Esophagus squamous epithelium (tissue), 5 donors: ENCODE data around the gene SKI. TPM values are rescaled to one million over a fixed set of nuclear protein-coding genes. Genes with fewer than 3 reads are reported as not detected.
A peak's percentile ranks its signal among the peaks of the same experiment; 100 is the strongest.

Experiments used
- DNase-seq: peaks from one replicate; lab custom pipeline; 2025; lab: John Stamatoyannopoulos, UW
- H3K27ac ChIP-seq, 4 donors: fragments of 200-600 bp; sonication (generic); one replicate each; pipeline ENCODE4 v1.5.1; 2016 to 2019; ENCODE audit warnings: mild to moderate bottlenecking in 1 of 4
- H3K27me3 ChIP-seq, 4 donors: fragments of 200-600 bp; sonication (generic); 1 replicate in 3 of 4; 2 replicates in 1 of 4; pipeline versions ENCODE4 v1.5.1 to v1.6.0; 2017 to 2021; ENCODE audit warnings: antibody characterized with exemption in 1 of 4
- H3K36me3 ChIP-seq, 3 donors: fragments of 200-600 bp; sonication (generic); one replicate each; pipeline ENCODE4 v1.5.1; 2016 to 2019
- H3K4me1 ChIP-seq, 3 donors: fragments of 200-600 bp; sonication (generic); one replicate each; pipeline ENCODE4 v1.5.1; 2017 to 2019
- H3K4me3 ChIP-seq, 4 donors: fragments of 200-600 bp; sonication (generic); 1 replicate in 3 of 4; 2 replicates in 1 of 4; pipeline ENCODE4 v1.5.1; 2016 to 2019; ENCODE audit warnings: mild to moderate bottlenecking in 2 of 4, moderate library complexity in 1 of 4
- H3K9me3 ChIP-seq, 3 donors: fragments of 200-600 bp; sonication (generic); one replicate each; pipeline ENCODE4 v1.5.1; 2016 to 2019
- POLR2A ChIP-seq, 4 donors: fragments of 450-650 bp; IDR thresholded peaks; one replicate each; pipeline ENCODE4 v1.6.1; 2017; ENCODE audit warnings: antibody characterized with exemption in 4 of 4, mild to moderate bottlenecking in 4 of 4, moderate library complexity in 3 of 4
- WGBS, 2 donors: methylation state at CpG; one replicate each; pipeline ENCODE4 v1.1.5; 2018; 5-methylcytosine and 5-hydroxymethylcytosine counted together
- intact Hi-C: fragments of 100-400 bp; cut with DNase I; formaldehyde crosslinking; loops from one replicate; pipeline ENCODE4 v1.15.0; 2022
- total RNA-seq, 4 donors: library from RNA; depleted of rRNA; stranded (reverse); fragments of >200 nt; gene quantifications; one replicate each; pipeline ENCODE4 v1.1.0, GENCODE V29; 2016
- TF ChIP-seq, protein P1 (sequence below), 6 experiments: fragments of 450-650 bp in 4 of 6; fragments of 200-600 bp in 2 of 6; sonication (generic) in 2 of 6; IDR thresholded peaks; one replicate each; pipeline ENCODE4 v1.5.1; 2016 to 2019; ENCODE audit warnings: antibody characterized with exemption in 6 of 6, mild to moderate bottlenecking in 4 of 6, moderate library complexity in 4 of 6
- donor health status: DM: yes; HTN: yes; CAD: no.

The SKI gene
- total RNA-seq, 4 donors from 2014 or later: 18.2 to 38.8 (median 25.2) TPM

DNA sequence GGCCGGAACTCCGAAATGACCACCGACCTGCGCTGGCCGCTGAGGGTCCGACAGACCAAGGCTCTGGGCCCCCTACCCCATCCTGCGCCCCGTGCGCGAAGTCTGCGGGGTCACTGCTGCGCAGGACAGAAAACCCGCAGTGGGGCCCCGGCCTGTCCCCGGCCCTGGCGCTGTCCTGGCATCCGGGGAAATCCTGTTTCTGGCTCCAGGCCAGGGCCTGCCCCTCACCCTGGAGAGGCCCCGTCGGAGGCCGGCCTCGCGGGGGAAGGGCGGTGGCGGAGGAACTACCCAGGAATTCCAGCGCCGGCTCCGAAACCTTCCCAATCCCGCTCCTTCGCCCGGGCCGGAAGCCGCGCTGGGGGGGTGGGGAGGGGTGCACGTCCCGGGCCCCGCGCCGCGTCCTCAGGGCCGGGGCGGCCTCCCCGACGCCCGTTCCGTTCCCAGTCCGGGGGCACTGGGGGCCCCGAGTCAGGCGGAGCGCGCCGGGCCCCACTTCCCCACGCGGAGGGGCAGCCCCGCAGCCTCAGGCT lies 86.2 kb downstream of the SKI start:
- Histone ChIP-seq H3K36me3 (peaks cover 0 to 12% (median 0%) of the 10 kb centered on the region in 3 donors), H3K4me1 (peaks cover 34 to 89% (median 48%) of the 10 kb centered on the region in 3 donors), H3K27me3 (peaks cover 0 to 9% (median 0%) of the 10 kb centered on the region in 4 donors), H3K4me3 (peak overlapping the region; percentile 43 to 76 (median 62)), H3K27ac (peak overlapping the region; percentile 62 to 92 (median 84)), H3K9me3 (no peaks in the 10 kb centered on the region)
- no peak for DNase-seq
- WGBS, 2 donors: 43% methylated on average over 8 of the region's 54 CpGs; no CpG with 5 or more reads in 1 of the 2 donors
- TF ChIP-seq POLR2A (IDR thresholded peaks at IDR 0.05): peak in 1 of 4 donors; percentile 24
- TF ChIP-seq, protein P1, sequence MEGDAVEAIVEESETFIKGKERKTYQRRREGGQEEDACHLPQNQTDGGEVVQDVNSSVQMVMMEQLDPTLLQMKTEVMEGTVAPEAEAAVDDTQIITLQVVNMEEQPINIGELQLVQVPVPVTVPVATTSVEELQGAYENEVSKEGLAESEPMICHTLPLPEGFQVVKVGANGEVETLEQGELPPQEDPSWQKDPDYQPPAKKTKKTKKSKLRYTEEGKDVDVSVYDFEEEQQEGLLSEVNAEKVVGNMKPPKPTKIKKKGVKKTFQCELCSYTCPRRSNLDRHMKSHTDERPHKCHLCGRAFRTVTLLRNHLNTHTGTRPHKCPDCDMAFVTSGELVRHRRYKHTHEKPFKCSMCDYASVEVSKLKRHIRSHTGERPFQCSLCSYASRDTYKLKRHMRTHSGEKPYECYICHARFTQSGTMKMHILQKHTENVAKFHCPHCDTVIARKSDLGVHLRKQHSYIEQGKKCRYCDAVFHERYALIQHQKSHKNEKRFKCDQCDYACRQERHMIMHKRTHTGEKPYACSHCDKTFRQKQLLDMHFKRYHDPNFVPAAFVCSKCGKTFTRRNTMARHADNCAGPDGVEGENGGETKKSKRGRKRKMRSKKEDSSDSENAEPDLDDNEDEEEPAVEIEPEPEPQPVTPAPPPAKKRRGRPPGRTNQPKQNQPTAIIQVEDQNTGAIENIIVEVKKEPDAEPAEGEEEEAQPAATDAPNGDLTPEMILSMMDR (IDR thresholded peaks at IDR 0.05): no peak
- intact Hi-C loops: loop anchor here (10.0 kb wide), 1 partner anchor 120 kb away; the partner anchor contains the start of gene FAAP20

DNA sequence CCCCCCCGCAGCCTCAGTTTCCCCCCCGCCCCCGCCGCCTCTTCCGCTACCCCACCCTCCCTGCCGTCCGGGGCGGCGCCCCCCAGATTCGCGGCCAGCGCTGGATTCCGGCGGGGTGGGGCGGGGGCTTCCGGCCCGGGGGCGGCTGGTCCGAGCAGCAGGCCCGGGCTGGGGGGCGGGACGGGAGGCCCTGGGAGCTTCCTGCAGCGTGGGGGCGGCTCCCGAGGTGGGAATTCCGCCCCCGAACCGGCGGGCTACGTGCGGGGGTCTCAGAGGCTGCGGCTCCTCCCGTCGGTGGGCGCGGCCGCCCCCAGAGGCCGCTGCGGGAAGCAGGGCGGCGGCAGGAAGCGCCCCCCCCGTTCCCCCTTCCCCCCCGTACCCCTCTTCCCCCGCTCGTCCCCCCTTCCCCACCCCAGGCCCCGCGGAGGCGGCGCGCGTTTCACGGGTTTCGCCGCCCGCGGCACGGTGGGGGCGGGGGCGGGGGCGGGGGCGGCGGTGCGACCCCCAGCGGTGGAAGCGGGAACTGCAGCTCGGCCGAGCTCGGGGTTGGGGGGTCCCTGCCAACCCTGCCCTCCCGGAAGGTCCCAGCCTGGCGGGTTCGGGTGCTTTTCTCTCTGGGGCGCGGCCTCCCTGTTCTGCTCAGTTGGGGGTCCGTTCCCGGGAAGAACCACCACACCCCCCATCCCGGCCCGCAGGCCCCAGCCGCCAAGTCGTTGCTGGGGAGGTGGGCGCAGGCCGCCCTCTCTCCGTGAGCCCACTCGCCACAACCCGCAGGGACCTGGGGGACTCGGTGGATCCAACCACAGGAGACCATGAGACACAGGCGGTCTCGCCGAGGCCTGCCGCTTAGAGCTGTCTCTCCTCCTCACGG lies 86.9 kb downstream of the SKI start:
- H3K4me3 ChIP-seq: peak overlapping the region; percentile 43 to 76 (median 62)

DNA sequence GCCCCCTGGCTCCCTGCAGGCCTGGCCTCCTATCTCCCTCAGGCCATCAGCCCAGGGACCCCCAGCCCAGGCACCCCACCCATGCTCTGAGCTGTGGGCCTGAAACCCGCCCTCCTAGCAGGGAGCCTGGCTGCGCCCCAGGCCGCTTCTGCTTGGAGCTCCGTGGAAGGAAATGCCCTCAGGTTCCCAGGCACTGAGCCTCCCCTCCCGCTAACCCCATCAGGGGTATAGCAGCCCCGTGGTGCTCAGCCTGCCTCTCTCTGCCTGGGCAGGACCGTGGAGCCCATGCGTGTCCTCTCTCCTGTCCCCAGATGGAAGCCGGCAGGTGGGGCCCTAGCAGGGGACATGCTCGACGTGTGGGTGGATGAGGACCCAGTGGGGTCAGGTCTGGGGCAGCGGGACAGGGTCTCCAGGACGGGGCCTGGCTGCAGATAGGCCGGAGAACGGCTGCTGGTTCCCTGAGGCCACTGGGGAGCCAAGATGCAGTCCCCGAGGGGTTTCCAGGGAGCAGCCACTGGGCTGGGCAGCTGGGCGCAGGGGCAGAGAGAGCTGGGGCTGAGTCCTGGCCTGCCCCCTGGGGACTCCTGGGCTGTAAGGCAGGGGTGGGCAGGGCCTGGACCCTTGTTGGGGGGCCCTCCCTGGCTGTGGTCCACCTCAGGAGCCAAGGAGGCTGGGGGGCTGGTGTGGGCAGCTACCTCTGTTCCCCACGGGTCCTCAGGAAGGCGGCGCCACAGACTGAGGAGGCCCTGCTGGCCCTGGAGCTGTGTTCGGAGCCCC lies 87.7 kb downstream of the SKI start:
- Histone ChIP-seq H3K4me1 (peaks cover 36 to 95% (median 51%) of the 10 kb centered on the region in 3 donors), H3K36me3 (no peaks in the 10 kb centered on the region), H3K27me3 (peaks cover 0 to 19% (median 0%) of the 10 kb centered on the region in 4 donors), H3K4me3 (peak overlapping the region in 1 of 4 donors; percentile 74), H3K27ac (peak overlapping the region; percentile 62 to 92 (median 84)), H3K9me3 (no peaks in the 10 kb centered on the region)
- DNase-seq: no peak
- TF ChIP-seq POLR2A (IDR thresholded peaks at IDR 0.05): no peak
- TF ChIP-seq, protein P1 (IDR thresholded peaks at IDR 0.05): no peak
- intact Hi-C loops: loop anchor here (10.0 kb wide), 1 partner anchor 121 kb away; the partner anchor contains the start of gene FAAP20
- WGBS, 2 donors: 58% methylated on average over 6 of the region's 21 CpGs; no CpG with 5 or more reads in 1 of the 2 donors

More for the DNA sequence above, 86.9 kb downstream of the SKI start:
- H3K27me3 ChIP-seq: peaks cover 0 to 12% (median 0%) of the 10 kb centered on the region in 4 donors
- peaks cover 0 to 8% (median 0%) of the 10 kb centered on the region in 3 donors for H3K36me3 ChIP-seq
- peak overlapping the region; percentile 62 to 92 (median 84) for H3K27ac ChIP-seq
- TF ChIP-seq POLR2A (IDR thresholded peaks at IDR 0.05): no peak
- TF ChIP-seq, protein P1 (IDR thresholded peaks at IDR 0.05): peak; percentile 67 to 99 (median 74)
- peaks cover 34 to 95% (median 49%) of the 10 kb centered on the region in 3 donors for H3K4me1 ChIP-seq
- intact Hi-C loops: loop anchor here (10.0 kb wide), 1 partner anchor 120 kb away; the partner anchor contains the start of gene FAAP20
- H3K9me3 ChIP-seq: no peaks in the 10 kb centered on the region
- 12% methylated on average over 5 of the region's 91 CpGs; no CpG with 5 or more reads in 1 of the 2 donors for WGBS, 2 donors
- no peak for DNase-seq

DNA sequence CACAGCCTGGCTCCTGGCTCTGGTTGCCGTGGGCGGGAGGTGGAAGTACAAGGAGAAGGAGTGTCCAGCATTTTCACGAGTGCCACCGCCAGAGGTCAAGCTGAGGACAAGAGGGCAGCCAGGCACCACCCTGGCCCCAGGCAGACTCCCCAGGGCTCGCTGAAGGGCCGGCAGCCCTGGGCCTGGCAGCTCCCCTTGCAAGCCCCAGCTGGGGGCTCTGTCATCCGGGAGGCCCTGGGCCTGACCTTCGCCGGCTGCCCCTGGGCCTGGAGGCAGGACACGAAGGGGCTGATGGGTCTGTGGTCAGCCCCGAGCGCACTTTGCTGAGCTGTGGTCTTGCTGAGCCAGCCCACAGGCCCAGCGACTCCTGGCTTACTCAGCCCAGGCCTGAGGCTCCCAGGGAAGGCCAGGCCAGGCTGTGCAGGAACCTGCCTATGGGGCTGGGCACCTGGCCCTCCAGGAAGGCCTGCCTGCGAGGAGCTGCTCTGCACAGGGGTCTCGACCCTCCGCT lies 88.4 kb downstream of the SKI start:
- H3K9me3 ChIP-seq: no peaks in the 10 kb centered on the region
- no peak overlapping the region for H3K4me3 ChIP-seq
- WGBS, 2 donors: 60% methylated on average over 1 of the region's 16 CpGs; no CpG with 5 or more reads in 1 of the 2 donors
- intact Hi-C loops: loop anchor here (10.0 kb wide), 1 partner anchor 122 kb away; the partner anchor contains the start of gene FAAP20
- TF ChIP-seq, protein P1 (IDR thresholded peaks at IDR 0.05): no peak
- TF ChIP-seq POLR2A (IDR thresholded peaks at IDR 0.05): no peak
- peaks cover 0 to 25% (median 0%) of the 10 kb centered on the region in 4 donors for H3K27me3 ChIP-seq
- H3K36me3 ChIP-seq: no peaks in the 10 kb centered on the region
- peak overlapping the region in 3 of 4 donors; percentile 62 to 92 (median 91) for H3K27ac ChIP-seq
- DNase-seq: no peak
- peaks cover 42 to 95% (median 52%) of the 10 kb centered on the region in 3 donors for H3K4me1 ChIP-seq
